BE2C (cell line): ENCODE data around the gene GCH1.

ENCODE experiments used
- DNase-seq: peaks from one replicate; pipeline ENCODE4 v3.0.0-alpha.2; 2020
- H3K27me3 ChIP-seq: fragments of 250-450 bp; sonication (Bioruptor Pico); 2 replicates; pipeline ENCODE4 v1.5.1; 2020; ENCODE audit warnings: mild to moderate bottlenecking
- H3K36me3 ChIP-seq: fragments of 250-450 bp; sonication (Bioruptor Pico); 2 replicates; pipeline ENCODE4 v1.5.1; 2020; ENCODE audit warnings: mild to moderate bottlenecking
- H3K4me1 ChIP-seq: fragments of 250-450 bp; sonication (Bioruptor Pico); 2 replicates; pipeline ENCODE4 v1.5.1; 2020
- H3K4me3 ChIP-seq: 2 replicates; pipeline ENCODE4 v1.5.1; 2011; ENCODE audit warnings: low read depth, low read length
- H3K9me3 ChIP-seq: fragments of 250-450 bp; sonication (Bioruptor Pico); 2 replicates; pipeline ENCODE4 v1.5.1; 2020
- TF ChIP-seq, protein P1 (sequence below): IDR thresholded peaks from 2 replicates; pipeline ENCODE4 v1.5.1; 2012; ENCODE audit warnings: mild to moderate bottlenecking, low read depth, low read length

The GCH1 gene

DNA sequence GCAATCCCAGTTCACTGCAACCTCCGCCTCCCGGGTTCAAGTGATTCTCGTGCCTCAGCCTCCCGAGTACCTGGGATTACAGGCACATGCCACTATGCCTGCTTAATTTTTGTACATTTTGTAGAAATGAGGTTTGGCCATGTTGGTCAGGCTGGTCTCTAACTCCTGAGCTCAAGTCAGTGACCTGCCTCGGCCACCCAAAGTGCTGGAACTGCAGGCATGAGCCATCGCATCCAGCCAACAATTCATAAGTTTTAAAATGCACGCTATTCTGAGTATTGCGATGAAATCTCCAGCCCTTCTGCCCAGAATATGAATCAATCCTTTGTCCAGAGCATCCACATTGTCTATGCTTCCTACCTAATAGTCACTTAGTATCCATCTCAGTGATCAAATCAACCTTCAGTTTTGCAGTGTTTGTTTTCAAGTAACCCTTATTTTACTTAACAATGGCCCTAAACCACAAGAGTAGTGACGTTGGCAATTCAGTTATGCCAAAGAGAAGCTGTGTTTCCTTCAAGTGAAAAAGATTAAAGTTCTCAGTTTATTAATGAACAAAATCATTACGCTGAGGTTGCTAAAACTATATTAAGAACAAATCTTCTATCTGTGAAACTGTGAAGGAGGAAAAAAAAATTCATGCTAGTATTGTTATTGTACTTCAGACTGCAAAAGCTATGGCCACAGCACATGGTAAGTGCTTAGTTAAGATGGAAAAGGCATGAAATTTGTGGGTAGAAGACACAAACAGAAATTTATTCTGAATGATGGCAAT, 11.0 kb downstream of the GCH1 start:
- no peak overlapping the region for H3K4me3 ChIP-seq
- TF ChIP-seq, protein P1, sequence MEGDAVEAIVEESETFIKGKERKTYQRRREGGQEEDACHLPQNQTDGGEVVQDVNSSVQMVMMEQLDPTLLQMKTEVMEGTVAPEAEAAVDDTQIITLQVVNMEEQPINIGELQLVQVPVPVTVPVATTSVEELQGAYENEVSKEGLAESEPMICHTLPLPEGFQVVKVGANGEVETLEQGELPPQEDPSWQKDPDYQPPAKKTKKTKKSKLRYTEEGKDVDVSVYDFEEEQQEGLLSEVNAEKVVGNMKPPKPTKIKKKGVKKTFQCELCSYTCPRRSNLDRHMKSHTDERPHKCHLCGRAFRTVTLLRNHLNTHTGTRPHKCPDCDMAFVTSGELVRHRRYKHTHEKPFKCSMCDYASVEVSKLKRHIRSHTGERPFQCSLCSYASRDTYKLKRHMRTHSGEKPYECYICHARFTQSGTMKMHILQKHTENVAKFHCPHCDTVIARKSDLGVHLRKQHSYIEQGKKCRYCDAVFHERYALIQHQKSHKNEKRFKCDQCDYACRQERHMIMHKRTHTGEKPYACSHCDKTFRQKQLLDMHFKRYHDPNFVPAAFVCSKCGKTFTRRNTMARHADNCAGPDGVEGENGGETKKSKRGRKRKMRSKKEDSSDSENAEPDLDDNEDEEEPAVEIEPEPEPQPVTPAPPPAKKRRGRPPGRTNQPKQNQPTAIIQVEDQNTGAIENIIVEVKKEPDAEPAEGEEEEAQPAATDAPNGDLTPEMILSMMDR = no peak
- peaks cover 24% of the 10 kb centered on the region for H3K4me1 ChIP-seq
- H3K9me3 ChIP-seq = no peaks in the 10 kb centered on the region
- H3K27me3 ChIP-seq = no peaks in the 10 kb centered on the region
- no peaks in the 10 kb centered on the region for H3K36me3 ChIP-seq
- DNase-seq = no peak

GRCh38 chr14:54890788-54891187, 11.8 kb downstream of the GCH1 start:
- no peak overlapping the region for H3K4me3 ChIP-seq
- DNase-seq = no peak
- TF ChIP-seq, protein P1 = no peak
- H3K27me3 ChIP-seq = no peaks in the 10 kb centered on the region
- no peaks in the 10 kb centered on the region for H3K9me3 ChIP-seq
- peaks cover 30% of the 10 kb centered on the region for H3K4me1 ChIP-seq
- H3K36me3 ChIP-seq = no peaks in the 10 kb centered on the region

DNA sequence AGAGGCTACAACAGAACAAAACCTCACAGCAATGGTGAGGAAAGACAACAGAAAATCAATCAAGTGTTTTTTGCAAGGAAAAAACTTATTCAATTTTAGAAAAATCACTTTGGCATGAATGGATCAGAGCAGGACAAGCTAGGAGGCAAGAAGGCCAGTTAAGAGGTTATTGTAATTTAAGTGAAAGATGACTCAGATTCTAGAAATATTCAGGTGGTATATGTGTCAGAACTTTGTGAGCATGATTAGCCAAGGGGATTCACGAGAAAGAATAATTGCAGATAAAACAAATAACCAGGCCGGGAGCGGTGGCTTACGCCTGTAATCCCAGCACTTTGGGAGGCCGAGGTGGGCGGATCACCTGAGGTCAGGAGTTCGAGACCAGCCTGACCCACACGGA, 12.7 kb downstream of the GCH1 start:
- H3K9me3 ChIP-seq = no peaks in the 10 kb centered on the region
- H3K4me1 ChIP-seq = peaks cover 27% of the 10 kb centered on the region
- H3K4me3 ChIP-seq = no peak overlapping the region
- TF ChIP-seq, protein P1 = no peak
- H3K27me3 ChIP-seq = no peaks in the 10 kb centered on the region
- DNase-seq = no peak
- H3K36me3 ChIP-seq = no peaks in the 10 kb centered on the region

GRCh38 chr14:54882521-54882920, 20.1 kb downstream of the GCH1 start:
- TF ChIP-seq, protein P1 = no peak
- H3K4me3 ChIP-seq = peak overlapping the region; percentile 52

GRCh38 chr14:54881761-54882401, 20.7 kb downstream of the GCH1 start:
- Histone ChIP-seq H3K36me3 (no peaks in the 10 kb centered on the region), H3K27me3 (no peaks in the 10 kb centered on the region), H3K4me3 (peak overlapping the region; percentile 52), H3K9me3 (no peaks in the 10 kb centered on the region), H3K4me1 (peaks cover 22% of the 10 kb centered on the region)
- DNase-seq = no peak
- TF ChIP-seq, protein P1 = no peak

More at GRCh38 chr14:54882521-54882920, 20.1 kb downstream of the GCH1 start:
- H3K9me3 ChIP-seq = no peaks in the 10 kb centered on the region
- no peaks in the 10 kb centered on the region for H3K27me3 ChIP-seq
- no peak for DNase-seq
- H3K4me1 ChIP-seq = peaks cover 27% of the 10 kb centered on the region
- H3K36me3 ChIP-seq = no peaks in the 10 kb centered on the region

DNA sequence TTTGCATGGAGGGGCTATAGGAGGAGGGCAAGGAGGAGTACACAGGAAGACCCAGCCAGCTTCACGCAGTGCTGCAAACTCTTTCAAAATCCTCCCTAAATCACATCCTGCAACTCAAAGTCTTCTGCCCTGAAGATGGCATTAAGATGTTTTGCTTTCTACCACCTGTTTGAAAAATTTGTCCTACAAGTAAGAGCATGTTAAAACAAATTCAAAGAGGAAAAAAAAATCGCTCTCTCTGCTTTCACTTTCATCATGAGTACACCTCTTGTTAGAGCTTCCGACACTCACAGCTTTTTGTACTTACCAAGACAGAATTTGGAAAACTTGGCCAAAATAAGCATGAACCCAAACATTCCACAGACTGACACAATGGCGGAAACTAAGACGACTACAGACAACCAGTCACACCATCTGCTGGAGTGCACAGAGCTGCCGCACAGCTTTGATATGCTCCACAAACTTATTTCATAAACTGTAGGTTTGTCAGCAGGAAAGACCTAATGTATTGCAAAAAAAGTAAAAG, 21.3 kb downstream of the GCH1 start:
- Histone ChIP-seq H3K4me1 (peaks cover 17% of the 10 kb centered on the region), H3K27me3 (no peaks in the 10 kb centered on the region), H3K9me3 (no peaks in the 10 kb centered on the region), H3K36me3 (no peaks in the 10 kb centered on the region), H3K4me3 (peak overlapping the region; percentile 52)
- DNase-seq = no peak
- TF ChIP-seq, protein P1 = no peak
